GM18499 (cell line): Measurements from ENCODE around the gene CCDC77.
"Not testable (repeated sequence)": the region's sequence is repeated elsewhere in the genome, so short reads cannot be mapped to it uniquely, and the experiment has no call there.

Experiments
- ATAC-seq: cut with Tn5 transposase; IDR thresholded peaks from one replicate; pipeline ENCODE4 v1.9.1; 2021; ENCODE audit warnings: moderate number of reproducible peaks; ENCODE audit not compliant: insufficient read depth, unreplicated experiment

Gene CCDC77

GRCh38 chr12:401235-402028 is at the start of gene CCDC77:
TSS of gene CCDC77 (plus strand) at chr12:401644. CDS start at chr12:409384, 7,740 bp downstream.
- peak; percentile 82 for ATAC-seq

- ATAC-seq, result no peak
These were observed 45.0 kb upstream of the CCDC77 start for GRCh38 chr12:356276-356988.

DNA sequence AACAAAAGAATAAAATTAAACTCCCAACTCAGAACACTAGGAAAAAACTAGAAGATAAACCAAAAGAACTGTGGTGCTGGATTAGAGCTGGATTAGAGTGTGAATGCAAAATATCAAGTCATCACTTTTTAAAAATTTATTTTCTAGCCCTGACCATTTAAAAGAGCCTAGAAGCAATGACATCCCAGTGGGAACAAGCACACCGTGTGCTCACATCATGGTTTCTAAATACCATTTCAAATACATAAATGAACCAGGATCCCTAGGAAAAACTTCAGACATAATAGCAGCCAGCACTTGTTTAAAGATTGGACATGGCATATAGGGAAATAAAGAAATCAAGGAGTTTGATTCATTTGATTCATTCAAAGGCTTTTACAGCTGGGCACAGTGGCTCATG is 42.4 kb upstream of the CCDC77 start:
- no peak for ATAC-seq

DNA sequence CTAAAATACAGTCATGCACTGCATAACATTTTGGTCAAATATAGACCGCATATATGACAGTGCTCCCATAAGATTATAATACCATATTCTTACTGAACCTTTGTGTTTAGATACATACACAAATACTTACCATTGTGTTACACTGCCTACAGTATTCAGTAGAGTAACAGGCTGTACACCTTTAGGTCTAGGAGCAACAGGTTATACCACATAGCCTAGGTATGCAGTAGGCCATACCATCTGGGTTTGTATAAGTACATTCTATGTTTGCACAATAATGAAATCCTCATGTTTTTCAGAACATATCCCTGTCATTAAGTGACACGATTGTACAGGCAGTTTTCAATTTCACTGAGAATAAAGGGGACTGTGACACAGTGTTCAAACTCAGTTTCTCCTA is 34.6 kb upstream of the CCDC77 start:
- no peak for ATAC-seq

DNA sequence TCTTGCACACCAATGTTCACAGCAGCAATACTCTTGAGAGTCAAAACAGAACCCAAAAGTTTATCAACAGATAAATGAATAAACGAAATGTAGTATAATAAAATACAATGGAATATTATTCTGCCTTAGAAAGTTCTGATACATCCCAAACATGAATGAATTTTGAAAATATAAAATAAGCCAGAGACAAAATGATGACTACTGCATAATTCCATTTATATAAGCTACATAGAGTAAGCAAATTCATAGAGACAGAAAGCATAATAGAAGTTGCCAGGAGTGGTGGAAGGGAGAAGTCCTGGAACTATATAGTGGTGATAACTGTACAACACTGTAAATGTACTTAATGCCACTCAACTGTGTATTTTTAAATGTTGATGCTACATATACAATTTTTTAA is 33.5 kb upstream of the CCDC77 start:
- ATAC-seq, result no peak

DNA sequence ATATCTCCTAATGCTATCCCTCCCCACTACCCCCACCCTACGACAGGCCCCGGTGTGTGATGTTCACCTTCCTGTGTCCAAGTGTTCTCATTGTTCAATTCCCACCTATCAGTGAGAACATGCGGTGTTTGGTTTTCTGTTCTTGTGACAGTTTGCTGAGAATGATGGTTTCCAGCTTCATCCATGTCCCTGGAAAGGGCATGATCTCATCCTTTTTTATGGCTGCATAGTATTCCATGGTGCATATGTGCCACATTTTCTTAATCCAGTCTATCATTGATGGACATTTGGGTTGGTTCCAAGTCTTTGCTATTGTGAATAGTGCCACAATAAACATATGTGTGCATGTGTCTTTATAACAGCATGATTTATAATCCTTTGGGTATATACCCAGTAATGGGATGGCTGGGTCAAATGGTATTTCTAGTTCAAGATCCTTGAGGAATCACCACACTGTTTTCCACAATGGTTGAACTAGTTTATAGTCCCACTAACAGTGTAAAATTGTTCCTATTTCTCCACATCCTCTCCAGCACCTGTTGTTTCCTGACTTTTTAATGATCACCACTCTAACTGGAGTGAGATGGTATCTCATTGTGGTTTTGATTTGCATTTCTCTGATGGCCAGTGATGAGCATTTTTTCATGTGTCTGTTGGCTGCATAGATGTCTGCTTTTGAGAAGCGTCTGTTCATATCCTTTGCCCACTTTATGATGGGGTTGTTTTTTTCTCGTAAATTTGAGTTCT is 30.5 kb upstream of the CCDC77 start:
- ATAC-seq, result not testable (repeated sequence)

DNA sequence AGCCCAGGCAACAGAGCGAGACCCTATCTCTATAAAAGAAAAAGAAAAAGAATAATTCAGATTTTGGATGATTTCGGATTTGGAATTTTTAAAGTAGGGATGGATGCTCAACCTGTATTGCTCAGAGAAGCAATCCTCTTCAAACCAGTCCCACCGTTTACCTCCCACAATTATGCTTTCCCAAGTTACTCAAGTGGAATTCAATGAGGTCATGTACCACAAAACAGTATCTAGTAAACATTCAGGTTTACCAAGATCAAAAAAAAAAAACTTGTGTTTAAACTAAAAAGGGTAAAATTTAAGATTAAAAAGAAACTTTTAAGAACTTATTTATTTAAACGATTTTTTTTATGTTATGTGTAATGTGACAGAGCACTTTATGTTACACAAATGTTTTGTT is 14.8 kb upstream of the CCDC77 start:
- ATAC-seq, result no peak

GRCh38 chr12:388012-388411 is 13.4 kb upstream of the CCDC77 start:
- ATAC-seq, result no peak

GRCh38 chr12:388541-389141 is 12.8 kb upstream of the CCDC77 start:
- peak; percentile 10 for ATAC-seq

- ATAC-seq, result peak; percentile 68
These were observed 12.0 kb upstream of the CCDC77 start, which contains the start of gene KDM5A for GRCh38 chr12:389142-390096. TSS of gene KDM5A (minus strand) at chr12:389320. CDS start at chr12:389091, 229 bp downstream.

GRCh38 chr12:400828-401227 is 616 bp upstream of the CCDC77 start:
- no peak for ATAC-seq

DNA sequence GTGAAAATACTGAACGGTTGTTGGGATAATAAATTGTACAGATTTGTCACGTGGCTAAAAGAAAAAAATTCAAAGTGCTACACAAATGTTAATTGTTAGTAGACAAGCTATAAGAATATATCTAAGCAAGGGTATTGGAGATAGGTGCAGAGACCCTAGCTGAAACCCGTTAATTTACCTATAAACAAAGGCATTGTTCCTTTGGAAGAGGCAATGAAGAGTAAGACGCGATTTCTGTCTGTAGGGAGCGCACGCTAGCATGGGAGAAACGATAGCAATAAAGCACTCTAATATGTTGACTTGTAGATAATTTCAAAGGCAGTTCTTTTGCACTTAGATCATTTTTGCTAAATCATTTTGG is 565 bp downstream of the CCDC77 start:
- no peak for ATAC-seq

- no peak for ATAC-seq
These were observed 13.4 kb downstream of the CCDC77 start for GRCh38 chr12:414859-415258.

DNA sequence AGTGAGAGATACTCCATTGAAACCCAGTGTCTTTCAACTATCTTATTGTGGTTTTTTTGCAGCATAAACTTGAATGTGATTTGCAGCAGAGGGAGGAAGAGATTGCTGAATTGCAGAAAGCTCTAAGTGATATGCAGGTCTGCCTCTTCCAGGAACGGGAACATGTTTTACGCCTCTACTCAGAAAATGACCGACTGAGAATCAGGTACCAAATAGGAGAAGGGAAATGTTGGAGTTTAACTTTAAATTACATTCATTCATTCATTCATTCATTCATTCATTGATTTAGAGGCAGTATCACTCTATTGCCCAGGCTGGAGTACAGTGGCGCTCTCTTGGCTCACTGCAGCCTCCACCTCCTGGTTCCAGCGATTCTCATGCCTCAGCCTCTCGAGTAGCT is 17.0 kb downstream of the CCDC77 start:
- no peak for ATAC-seq

DNA sequence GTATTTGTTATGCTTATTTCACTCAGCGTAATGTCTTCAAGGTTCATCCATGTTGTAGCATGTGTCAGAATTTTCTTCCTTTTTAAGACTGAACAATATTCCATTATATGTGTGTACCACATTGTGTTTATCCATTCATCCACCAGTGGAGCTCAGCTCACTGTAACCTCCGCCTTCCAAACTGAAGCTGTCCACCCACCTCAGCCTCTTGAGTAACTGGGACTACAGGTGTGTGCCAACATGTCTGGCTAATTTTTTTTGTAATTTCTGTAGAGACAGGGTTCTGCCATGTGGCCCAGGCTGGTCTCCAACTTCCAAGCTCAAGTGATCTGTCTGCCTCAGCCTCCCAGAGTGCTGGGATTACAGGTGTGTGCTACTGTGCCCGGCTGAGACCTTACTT is 21.1 kb downstream of the CCDC77 start:
- ATAC-seq, result no peak

- ATAC-seq, result not testable (repeated sequence)
These were observed 34.3 kb downstream of the CCDC77 start for GRCh38 chr12:435737-436136.

DNA sequence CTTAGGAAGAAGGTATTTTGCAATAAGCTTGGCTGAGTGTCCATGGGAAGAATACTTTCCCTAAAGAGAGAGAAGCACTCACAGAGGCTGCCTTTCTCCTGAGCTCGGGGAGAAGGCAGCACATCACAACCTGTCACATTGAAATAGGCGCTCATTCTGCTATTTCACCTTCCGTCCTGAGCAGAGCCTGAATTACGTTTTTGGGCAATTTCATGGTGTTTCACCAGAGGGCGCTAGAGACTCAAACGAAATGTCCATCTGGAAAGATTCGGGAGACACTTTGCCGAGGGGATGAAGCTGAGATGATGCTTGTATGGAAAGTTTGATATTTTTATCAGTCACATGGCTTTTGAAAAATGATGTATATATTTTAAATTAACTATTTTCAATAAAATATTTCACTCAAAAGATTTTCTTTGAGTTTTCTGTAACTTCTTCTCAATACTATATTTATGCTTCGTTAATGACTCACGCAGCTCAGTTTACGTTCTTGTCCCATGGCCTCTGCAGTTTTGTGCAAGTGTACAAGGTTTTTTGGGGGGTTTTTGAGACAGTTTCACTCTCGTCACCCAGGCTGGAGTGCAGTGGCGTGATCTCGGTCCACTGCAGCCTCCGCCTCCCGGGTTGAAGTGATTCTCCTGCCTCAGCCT is 40.9 kb downstream of the CCDC77 start:
- ATAC-seq, result no peak

DNA sequence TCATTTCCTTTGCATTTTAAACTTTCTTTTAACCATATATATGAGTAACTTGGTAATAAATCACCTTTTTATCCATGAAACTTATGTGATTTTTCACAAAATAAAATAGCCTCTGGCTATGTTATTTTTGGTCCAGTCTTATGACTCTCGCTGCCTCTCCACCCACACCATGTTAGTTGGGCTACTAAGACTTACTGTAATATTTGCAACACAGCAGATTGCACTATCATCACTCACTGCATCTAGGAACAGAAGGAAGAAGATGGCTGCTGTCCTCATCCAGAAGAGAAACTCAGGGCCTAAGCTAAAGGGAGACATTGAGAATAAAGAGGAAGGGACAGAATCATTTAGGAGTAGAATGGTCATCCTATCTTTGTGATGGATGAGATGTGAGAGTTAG is 45.7 kb downstream of the CCDC77 start:
- ATAC-seq, result no peak

- no peak for ATAC-seq
These were observed 47.8 kb downstream of the CCDC77 start for GRCh38 chr12:449203-449602.
